HG02885 (cell line): ENCODE measurements around the gene SMG6.
A peak's percentile ranks its signal among the peaks of the same experiment; 100 is the strongest.
"Not testable (repeated sequence)": the region's sequence is repeated elsewhere in the genome, so short reads cannot be mapped to it uniquely, and the experiment has no call there.

Source experiments
- ATAC-seq: cut with Tn5 transposase; IDR thresholded peaks from one replicate; pipeline ENCODE4 v1.9.1; 2021; ENCODE audit warnings: mild to moderate bottlenecking; ENCODE audit not compliant: unreplicated experiment, poor library complexity

Gene SMG6

DNA sequence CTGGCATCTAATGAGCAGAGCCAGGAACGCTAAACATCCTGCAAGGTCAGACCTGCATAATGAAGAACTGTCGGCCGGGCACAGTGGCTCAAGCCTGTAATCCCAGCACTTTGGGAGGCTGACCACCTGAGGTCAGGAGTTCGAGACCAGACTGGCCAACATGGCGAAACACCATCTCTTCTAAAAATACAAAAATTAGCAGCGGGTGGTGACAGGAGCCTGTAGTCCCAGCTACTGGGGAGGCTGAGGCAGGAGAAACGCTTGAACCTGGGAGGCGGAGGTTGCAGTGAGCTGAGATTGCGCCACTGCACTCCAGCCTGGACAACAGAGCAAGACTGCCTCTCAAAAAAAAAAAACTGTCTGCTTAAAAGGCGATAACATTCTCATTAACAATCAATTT lies 38.4 kb downstream of the SMG6 start:
- ATAC-seq = not testable (repeated sequence)

DNA sequence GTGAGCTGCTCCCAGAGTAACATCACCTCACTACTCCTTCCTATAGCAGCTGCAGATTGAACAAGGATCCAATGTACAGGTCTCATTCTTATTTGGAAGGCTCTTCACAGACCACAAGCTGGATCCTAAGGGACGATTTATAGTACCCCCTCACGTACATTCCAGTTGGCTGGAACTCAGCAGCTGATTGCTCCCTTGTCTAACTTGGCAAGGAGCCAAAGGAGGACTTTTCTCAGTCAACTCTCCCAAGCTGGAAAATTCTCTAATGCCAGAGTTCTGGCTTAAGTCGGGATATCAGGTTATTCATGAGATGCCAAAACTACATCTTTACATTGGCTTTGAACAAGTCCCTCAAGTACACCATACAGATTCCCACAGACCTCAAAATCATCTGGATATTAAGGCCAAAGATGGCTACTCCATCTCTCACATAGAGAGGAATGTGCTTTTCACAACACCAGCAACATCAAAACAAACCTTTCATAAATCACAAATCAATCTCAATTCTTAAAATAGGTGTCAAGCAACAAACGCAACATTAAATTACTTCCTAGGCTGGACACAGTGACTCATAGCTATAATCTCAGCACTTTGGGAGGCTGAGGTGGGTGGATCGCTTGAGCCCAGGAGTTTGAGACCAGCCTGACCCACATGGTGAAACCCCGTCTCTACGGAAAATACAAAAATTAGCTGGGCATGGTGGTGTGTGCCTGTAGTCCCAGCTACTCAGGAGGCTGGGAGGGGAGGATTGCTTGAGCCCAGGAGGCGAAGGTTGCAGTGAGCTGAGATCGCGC lies 39.3 kb downstream of the SMG6 start:
- no peak for ATAC-seq

DNA sequence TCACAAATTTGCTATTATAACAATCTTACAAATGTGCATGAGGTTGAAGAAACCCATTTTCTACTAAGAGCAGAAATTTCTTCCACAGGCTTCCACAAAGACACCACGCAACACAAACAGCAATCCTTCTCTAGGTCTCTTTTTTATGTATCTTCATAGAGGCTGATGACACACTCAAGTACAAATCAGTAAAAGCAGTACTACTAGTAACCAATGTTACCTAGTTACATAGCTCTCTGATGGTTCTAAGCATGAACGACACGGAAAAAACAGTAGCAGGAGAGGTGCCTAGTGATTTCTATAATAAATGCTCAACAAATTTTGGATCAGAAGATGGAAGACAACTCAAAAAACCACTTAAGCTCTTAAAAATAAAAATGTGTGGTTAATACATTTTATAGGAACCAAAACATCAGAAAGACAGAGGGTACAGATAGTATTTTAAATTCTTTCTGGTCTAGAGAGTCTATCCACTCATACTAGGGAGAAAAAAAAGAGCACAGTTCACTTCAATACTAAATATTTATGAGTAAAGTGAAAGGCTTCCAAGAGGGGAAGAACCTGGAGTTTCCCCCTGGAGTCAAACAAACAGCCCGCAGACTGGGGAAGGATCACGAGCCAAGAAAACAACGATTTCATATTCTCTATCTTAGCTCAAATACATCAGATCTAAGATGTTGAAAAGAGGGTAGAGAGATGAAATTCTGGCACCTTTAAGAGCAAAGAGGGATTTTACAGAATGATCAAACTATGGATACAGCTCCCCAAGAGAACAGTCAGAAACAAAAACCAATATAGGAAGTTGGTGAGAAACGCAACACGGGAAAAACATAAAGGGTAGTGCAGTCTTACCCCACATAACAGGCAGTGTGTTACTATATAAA lies 40.2 kb downstream of the SMG6 start:
- ATAC-seq = no peak

DNA sequence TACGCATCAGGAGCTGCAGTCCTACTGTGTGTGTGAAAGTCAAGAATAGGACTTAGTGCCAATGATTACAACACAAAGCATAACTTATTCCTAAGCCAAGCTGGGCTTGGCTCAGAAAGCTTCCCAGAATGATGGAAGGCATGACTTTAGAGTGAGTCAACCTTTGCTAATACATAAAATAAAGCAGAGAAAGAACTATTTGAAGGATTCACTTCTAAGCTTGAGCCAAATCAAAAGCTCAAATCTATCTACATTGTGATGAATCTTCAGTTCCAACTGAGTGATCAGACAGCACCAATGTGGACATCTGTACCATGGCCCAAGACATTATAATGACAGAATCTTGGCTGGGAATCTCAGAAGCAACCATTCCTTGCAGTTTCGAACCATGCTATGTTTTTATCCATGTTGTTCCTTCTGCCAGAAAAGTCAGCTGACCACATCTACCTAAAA lies 41.4 kb downstream of the SMG6 start:
- ATAC-seq = no peak

DNA sequence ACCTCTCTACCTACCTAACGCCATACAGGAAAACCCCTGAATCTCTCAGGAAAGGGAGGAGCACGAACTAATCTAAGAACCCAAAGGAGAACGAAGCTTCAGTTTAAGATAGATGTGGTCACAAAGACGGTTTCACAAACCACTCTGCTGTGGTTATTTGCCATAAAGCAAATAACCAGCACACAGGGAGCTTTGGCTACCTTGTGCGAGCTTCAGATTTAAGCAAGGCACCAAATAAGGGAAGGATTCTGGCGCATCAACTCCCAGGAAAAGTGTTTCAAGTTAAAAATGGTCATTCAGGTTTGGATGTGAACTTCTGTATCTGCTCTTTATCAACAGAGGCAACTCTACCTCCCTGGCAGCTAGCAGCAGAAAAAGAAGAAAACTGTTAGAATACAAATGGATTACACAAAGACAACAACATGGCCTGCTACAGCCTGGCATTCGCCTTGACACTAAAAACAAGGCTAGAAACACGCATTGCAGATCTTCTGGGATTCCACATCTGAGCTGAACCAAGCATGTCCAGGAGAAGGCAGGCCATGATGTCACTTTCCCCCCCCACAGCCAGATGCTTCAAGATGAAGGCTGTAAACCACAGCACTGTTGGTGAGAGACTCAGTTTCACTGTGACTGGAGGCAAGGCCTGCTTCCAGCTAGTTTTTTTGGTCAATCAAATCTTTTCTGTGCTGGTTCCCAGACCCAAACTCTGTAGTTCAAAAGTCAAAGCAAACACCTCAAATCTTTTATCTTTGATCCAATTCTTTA lies 43.6 kb downstream of the SMG6 start:
- peak; percentile 74 for ATAC-seq

DNA sequence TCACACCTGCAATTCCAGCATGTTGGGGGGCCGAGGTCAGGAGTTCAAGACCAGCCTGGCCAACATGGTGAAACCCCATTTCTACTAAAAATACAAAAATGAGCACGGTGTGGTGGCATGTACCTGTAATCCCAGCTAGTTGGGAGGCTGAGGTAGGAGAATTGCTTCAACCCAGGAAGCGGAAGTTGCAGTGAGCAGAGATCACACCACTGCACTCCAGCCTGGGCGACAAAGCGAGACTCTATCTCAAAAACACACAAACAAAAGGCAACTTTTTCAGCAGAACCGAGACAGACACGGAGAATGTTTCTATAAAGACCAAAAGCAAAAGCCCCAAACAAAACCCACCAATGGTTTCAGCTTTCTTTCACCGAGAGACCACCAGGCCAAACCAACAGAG lies 44.8 kb downstream of the SMG6 start:
- not testable (repeated sequence) for ATAC-seq

DNA sequence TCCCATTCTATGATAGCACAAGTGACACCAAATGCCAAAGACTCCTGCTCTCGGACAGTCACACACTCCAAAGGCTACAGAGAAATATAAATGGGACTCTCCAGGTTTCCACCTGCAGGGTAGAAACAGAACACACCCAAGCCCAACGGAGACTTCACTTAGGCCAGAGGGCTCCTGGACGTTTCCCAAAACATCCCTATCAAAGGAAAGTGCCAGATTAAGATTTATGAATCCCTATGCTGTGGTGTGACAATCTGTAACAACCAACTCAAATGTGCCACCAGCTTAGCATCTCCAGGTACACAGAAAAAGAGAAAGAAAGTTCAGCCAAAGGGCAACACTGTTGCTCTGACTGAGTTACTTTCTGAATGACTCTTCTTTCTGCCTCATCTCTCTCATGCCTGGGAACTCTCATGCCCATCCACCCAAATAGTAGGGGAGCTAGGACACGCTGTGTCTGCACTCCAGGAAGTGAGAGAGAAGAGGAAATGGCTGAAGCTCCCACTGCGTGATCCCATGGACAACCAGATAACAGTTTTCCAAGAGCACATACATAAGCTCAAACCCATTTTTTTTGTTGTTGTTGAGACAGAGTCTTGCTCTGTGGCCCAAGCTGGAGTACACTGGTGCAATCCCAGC lies 49.7 kb downstream of the SMG6 start:
- ATAC-seq = no peak

DNA sequence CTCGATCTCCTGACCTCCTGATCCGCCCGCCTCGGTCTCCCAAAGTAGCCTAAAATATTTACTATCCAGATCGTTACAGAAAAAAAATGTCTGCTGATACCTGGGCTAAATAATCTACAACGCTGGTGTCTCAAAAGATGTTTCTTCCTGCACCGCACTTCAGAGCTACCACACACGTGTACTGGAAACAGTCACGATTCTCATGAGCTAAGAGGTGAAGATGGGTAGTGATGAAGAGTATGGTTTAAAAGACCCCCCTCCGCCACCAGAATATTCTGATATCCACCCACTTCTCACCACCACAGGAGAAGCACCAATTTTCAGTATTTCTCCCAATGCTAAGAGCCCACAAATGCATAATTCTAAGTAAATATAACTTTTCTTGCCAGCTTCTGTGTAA lies 50.2 kb downstream of the SMG6 start:
- ATAC-seq = no peak

DNA sequence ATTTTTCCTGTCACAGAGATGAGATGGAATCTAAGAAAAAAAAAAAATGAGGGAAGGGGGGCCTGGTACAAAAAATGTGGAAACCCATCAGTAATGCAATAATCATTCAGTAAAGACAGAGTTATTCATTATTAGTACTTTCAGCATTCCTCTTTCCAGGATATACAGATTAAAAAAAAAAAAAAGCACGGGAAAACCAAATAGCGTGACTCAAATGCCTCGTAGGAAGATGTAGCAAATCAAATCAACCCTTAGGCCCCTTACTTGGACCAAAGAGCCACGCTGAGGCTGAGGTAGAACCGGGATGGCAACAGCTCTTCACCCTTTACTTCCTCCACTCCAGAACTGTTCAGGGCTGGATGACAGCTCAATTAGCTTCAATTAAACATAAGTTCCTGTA lies 52.5 kb downstream of the SMG6 start:
- no peak for ATAC-seq

DNA sequence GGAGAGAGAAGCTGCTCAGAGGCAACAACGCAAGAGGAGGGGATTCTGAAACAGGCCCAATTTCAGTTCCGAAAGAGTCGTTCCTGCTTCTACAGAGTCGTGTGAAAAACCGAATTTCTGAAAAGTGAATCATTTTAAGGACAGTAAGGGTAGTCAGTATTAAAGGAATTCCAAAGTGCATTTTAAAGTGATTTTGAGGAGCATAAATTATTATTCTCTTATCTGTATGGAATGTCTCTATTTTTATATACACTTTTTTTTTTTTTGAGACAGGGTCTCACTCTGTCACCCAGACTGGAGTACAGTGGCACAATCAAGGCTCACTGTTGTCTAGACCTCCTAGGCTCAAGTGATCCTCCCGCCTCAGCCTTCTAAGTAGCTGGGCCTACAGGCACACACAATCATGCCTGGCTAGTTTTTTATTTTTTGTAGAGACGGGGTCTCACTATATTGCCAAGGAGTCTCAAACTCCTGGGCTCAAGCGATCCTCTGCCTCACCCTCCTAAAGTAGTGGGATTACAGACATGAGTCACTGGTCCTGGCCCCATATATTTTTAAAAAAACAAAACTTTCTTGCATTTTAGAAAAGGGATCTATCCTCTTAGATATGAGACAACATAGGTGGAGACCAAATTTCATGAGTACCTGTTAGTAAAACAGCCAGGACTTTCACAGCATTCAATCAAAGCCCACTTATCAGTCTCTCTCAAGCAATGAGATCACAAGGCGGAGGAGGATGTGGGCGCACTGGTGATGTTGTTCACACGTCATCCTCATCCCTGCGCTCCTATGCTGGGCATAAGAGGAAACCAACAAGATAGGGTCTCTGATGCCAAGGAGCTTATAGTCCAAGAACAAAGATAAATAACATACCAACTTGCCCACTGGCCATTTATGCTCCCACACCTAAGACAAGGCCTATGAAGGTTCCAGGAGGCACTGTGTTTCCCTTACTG lies 53.2 kb downstream of the SMG6 start:
- ATAC-seq = no peak

DNA sequence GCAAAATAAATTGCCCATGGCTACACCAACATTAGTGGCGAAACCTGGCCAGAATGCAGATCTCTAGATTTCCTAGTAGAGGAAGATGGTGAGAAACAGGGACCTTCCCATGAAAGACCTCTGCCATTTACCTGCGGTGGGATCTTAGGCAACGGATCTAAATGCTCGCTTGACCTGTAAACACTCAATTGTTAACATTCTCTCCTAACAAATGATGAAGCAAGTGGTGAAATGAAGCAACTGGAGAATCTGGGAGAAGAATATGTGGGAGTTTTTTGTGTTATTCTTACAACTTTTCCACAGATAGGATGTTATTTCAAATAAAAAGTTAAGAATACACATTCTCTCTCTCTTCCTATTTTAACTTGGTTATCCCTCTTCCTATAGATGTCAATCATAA lies 56.6 kb downstream of the SMG6 start:
- no peak for ATAC-seq

DNA sequence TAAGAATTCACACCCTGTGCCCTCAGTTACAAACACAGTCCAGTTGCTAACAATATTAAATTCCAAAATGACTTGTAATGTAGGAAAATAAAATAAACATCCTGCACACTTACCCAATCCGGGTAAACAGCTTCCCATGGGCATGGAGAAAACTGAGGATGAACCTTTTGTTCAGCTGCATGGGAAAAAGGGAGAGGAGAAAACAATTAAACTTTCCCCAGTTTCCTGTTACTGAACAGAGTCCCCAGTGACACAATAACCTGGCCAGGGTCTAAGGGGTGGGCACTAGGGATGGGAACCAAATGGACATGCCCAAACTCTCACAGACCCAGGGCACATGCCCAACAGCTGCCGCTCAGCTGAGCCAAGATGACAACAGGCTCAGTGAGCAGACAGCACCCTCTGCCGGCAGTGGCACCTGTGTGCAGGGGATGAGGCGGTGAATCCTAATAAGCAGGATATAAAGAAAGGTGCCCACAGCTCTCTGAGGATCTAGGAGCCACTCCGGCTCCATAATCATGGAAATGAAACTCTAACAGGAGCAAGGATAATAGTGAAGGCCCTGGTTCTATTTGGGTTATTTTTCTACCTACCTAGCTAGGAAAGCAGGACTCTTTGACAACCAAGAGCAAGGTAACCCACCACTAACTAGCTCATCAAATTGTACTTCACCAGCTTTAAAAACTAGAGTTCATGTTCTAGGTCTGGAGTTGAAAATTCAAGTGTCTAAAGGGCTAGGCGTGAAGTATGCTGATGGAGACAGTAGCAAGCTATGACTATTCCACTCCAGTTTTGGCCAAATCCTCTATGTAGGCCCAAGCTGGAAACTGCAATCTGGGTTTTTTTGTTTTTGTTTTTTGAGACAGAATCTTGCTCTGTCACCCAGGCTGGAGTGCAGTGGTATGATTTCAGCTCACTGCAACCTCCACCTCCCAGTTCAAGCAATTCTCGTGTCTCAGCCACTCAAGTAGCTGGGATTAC lies 58.8 kb downstream of the SMG6 start:
- ATAC-seq = peak; percentile 56

DNA sequence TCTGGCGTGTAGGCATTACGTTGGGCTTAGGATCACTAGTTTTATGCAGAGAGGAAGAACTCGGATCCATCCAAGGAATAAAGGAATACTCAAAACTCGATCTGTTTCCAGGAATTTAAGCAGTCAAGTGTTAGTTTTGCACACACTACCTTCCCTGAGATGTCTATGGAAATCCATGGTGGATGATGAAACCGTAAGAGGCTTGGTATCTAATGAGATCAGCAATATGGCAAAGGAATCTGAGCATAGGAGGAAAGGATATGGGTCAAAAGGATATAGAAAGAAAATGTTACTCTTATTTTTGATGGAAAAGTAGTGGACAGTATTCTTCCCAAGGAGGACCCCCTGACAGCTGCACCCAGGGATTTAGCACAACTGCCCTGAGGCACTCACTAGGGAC lies 59.6 kb downstream of the SMG6 start:
- ATAC-seq = no peak

DNA sequence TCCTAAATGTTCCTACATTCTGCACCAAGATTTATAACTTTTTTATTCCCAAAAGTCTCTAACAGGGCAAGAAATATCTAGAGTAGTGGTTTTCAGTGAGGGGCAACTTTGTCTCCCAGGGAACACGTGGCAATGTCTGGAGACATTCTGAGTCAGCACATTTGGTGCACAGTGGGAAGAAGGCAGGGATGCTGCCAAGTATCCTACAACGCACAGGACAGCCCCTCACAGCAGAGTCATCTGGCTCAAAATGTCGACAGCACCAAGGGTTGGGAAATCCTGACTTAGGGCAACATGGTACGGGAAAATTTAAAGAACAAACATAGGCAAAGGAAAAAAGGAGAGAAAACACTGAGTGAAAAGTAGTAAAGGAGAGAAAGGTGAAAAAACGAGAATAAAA lies 61.8 kb downstream of the SMG6 start:
- ATAC-seq = no peak

DNA sequence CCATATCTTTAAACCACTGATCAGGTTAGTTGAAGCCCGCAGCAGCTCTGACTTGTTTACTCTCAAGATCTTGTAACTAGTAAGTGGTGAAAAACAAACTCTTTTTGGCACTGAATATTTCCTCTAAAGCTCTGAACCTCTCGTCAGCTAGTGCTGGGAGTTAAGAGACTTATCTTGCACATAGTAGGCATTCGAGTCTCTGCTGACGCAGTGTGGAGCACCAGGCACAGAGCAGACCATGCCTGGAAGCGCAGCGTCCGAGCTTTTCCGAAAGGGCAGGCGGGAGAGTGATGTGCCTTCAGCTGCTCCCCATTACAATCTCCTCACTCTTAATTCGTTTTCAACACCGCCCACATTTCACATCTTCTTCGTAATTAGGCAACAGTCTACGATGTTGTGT lies 63.0 kb downstream of the SMG6 start:
- ATAC-seq = no peak

DNA sequence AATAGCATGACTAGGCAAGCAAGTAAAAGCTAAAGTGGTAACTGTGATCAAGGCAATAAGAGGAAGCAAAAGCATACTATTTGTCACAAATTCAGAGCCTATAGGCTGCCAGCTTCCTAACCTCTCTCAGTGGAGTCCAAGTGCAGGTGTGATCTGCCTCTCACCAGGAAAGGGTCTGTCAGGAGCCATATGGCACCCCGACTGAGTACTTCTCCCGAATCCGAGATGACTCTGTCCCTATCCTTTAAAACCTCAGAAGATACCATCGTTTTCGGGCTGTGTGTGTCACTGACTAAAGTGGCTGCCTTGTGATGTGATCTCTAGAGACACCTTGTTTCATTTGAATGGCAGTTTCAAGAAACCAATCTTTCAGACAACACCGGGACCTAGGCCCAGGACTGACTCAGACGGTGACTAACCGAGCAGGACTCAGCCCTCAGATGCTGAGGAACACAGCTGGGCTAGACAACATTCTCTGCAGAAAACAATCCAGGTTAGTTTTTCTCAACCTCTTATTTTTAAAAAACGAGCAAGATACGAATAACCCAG lies 63.6 kb downstream of the SMG6 start:
- peak; percentile 65 for ATAC-seq

DNA sequence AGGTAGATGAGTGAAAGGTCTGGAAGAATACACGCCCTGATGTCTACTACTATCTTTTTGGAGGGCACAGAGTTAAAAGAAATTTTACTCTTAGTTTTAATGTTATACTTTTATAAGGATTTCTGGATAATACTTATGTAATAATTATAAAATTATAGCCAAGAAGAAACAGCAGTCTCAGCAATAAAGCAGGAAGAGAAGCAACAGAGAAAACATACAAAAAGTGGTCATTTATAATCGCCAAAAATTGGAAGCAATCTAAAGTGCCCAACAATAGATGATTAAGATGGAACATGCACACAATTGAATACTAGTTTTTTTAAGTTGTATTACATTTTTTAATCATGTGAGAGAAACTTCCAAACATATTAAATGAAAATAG lies 64.4 kb downstream of the SMG6 start:
- ATAC-seq = no peak
